Stimulated activated effector memory CD8-positive, alpha-beta T cell treated with anti-CD3 and anti-CD28 coated beads, Interleukin-12 subunit alpha, Interleukin-12 subunit beta, amount 100 ng/mL, for 72 hours (primary cell): Measurements from ENCODE around the gene UBE2QL1.

Experiments
- ATAC-seq: fragments of 150-1000 bp; cut with Tn5 transposase; 2 replicates; pipeline ENCODE4 v1.10.0; 2021
- DNase-seq, 2 donors: peaks; one replicate each; pipeline ENCODE4 v3.0.0; 2021 to 2022; ENCODE audit warnings: low spot score in 2 of 2
- H3K27ac Mint-ChIP-seq: one replicate; pipeline ENCODE4 v1.8.0; 2022; ENCODE audit warnings: mild to moderate bottlenecking, mixed read lengths
- H3K36me3 Mint-ChIP-seq: one replicate; pipeline ENCODE4 v1.8.0; 2022; ENCODE audit warnings: mild to moderate bottlenecking, mixed read lengths
- H3K4me1 Mint-ChIP-seq: one replicate; pipeline ENCODE4 v1.8.0; 2022; ENCODE audit warnings: mixed read lengths
- H3K4me3 Mint-ChIP-seq: one replicate; pipeline ENCODE4 v1.8.0; 2022; ENCODE audit warnings: mild to moderate bottlenecking, mixed read lengths
- H3K9me3 Mint-ChIP-seq: one replicate; pipeline ENCODE4 v1.8.0; 2022; ENCODE audit warnings: mixed read lengths

Gene UBE2QL1

GRCh38 chr5:6442333-6442732 lies 6.3 kb upstream of the UBE2QL1 start:
- no peak for DNase-seq
- no peak for ATAC-seq
- no peaks in the 10 kb centered on the region for H3K9me3 Mint-ChIP-seq
- no peak overlapping the region for H3K27ac Mint-ChIP-seq
- no peaks in the 10 kb centered on the region for H3K36me3 Mint-ChIP-seq
- no peak overlapping the region for H3K4me3 Mint-ChIP-seq
- H3K4me1 Mint-ChIP-seq: no peaks in the 10 kb centered on the region

- Mint-ChIP-seq H3K4me3 (no peak overlapping the region), H3K36me3 (no peaks in the 10 kb centered on the region), H3K27ac (no peak overlapping the region), H3K9me3 (no peaks in the 10 kb centered on the region), H3K4me1 (no peaks in the 10 kb centered on the region)
- ATAC-seq (no peak), DNase-seq (no peak)
These were observed 5.3 kb upstream of the UBE2QL1 start for GRCh38 chr5:6443326-6443725.

- ATAC-seq: no peak
- no peaks in the 10 kb centered on the region for H3K9me3 Mint-ChIP-seq
- H3K36me3 Mint-ChIP-seq: no peaks in the 10 kb centered on the region
These were observed 2.6 kb upstream of the UBE2QL1 start for GRCh38 chr5:6446042-6446441.

DNA sequence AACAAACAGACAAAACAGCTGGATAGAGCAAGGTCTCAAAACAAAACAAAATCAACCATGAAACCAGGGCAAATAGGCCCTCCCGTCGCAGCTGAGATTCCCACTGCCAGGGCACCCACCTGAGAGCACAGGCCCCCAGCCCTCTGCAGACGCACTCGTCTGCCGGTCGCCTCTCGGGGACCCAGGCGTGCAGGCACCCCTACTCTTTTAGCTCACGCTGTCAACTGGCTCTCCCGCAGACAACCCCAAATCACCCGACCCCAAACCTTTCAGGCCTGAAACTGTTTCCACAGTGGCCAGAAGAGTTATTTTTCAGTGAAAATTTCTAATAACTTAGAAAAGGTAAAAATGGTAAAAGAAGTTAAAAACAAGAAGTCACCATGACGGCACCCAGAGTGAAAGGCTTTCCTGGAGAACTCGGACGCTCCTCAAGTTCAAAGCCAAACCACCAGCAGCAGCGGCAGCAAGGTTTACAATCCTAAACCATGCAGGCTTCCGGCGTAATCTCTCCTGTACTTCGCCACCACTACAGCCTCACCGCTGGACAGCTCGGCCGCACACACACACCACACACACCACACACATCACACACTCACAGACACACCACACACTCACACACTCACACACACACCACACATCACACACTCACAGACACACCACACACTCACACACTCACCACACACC lies 1.9 kb upstream of the UBE2QL1 start:
- Mint-ChIP-seq H3K4me3 (no peak overlapping the region), H3K9me3 (no peaks in the 10 kb centered on the region)

More at GRCh38 chr5:6446042-6446441, 2.6 kb upstream of the UBE2QL1 start:
- no peak overlapping the region for H3K27ac Mint-ChIP-seq
- no peak for DNase-seq
- peaks cover 15% of the 10 kb centered on the region for H3K4me1 Mint-ChIP-seq
- H3K4me3 Mint-ChIP-seq: no peak overlapping the region

GRCh38 chr5:6447384-6448140 lies 1.1 kb upstream of the UBE2QL1 start:
- no peaks in the 10 kb centered on the region for H3K9me3 Mint-ChIP-seq
- DNase-seq (no peak), ATAC-seq (no peak)
- H3K27ac Mint-ChIP-seq: no peak overlapping the region
- H3K4me3 Mint-ChIP-seq: no peak overlapping the region
- peaks cover 15% of the 10 kb centered on the region for H3K4me1 Mint-ChIP-seq
- H3K36me3 Mint-ChIP-seq: no peaks in the 10 kb centered on the region

More for the DNA sequence above, 1.9 kb upstream of the UBE2QL1 start:
- Mint-ChIP-seq H3K36me3 (no peaks in the 10 kb centered on the region), H3K27ac (no peak overlapping the region), H3K4me1 (peaks cover 15% of the 10 kb centered on the region)
- DNase-seq (no peak), ATAC-seq (no peak)

DNA sequence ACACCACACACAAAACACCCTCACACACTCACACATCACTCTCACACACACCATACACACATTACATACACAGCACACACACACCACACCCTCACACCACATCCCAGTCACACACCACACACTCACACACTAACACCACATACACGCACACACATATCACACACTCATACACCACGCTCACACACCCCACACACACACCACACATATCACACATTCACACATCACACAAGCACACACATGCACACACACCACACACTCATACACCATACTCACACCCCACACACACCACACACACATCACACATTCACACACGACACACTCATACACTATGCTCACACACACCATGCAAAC lies 543 bp upstream of the UBE2QL1 start:
- ATAC-seq (no peak), DNase-seq (no peak)
- H3K36me3 Mint-ChIP-seq: no peaks in the 10 kb centered on the region
- peaks cover 15% of the 10 kb centered on the region for H3K4me1 Mint-ChIP-seq
- H3K27ac Mint-ChIP-seq: no peak overlapping the region
- H3K4me3 Mint-ChIP-seq: no peak overlapping the region
- H3K9me3 Mint-ChIP-seq: no peaks in the 10 kb centered on the region

GRCh38 chr5:6449465-6450158 lies 953 bp downstream of the UBE2QL1 start:
- Mint-ChIP-seq H3K4me1 (peaks cover 15% of the 10 kb centered on the region), H3K36me3 (no peaks in the 10 kb centered on the region), H3K27ac (no peak overlapping the region), H3K4me3 (no peak overlapping the region), H3K9me3 (no peaks in the 10 kb centered on the region)
- no peak for ATAC-seq
- no peak for DNase-seq

DNA sequence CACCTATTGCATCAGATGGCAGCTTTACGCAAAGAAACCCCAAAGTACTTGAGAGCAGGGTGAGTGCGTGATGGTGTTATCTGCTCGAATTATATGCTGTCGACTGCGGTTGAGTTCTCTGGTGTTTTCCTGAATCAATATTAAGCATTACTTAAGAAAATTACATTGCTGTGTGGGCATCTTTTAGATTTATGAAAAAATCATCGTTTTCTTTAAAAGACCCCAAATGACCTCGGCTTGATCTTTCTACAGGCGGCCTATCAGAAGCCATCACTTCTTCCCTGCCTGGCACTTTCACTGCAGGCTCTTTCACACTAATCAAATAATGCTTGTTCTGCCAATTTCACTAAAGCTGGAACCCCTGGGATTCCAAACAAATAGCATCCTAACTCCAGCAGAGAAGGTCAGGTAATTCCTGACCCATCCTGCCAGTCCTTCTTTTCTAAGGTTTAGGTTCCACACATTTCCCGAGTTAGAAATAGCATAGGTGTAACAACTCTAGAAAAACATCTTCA lies 1.7 kb downstream of the UBE2QL1 start:
- H3K4me3 Mint-ChIP-seq: no peak overlapping the region
- ATAC-seq (no peak), DNase-seq (no peak)
- no peaks in the 10 kb centered on the region for H3K36me3 Mint-ChIP-seq
- H3K4me1 Mint-ChIP-seq: peaks cover 15% of the 10 kb centered on the region
- no peak overlapping the region for H3K27ac Mint-ChIP-seq
- H3K9me3 Mint-ChIP-seq: no peaks in the 10 kb centered on the region

DNA sequence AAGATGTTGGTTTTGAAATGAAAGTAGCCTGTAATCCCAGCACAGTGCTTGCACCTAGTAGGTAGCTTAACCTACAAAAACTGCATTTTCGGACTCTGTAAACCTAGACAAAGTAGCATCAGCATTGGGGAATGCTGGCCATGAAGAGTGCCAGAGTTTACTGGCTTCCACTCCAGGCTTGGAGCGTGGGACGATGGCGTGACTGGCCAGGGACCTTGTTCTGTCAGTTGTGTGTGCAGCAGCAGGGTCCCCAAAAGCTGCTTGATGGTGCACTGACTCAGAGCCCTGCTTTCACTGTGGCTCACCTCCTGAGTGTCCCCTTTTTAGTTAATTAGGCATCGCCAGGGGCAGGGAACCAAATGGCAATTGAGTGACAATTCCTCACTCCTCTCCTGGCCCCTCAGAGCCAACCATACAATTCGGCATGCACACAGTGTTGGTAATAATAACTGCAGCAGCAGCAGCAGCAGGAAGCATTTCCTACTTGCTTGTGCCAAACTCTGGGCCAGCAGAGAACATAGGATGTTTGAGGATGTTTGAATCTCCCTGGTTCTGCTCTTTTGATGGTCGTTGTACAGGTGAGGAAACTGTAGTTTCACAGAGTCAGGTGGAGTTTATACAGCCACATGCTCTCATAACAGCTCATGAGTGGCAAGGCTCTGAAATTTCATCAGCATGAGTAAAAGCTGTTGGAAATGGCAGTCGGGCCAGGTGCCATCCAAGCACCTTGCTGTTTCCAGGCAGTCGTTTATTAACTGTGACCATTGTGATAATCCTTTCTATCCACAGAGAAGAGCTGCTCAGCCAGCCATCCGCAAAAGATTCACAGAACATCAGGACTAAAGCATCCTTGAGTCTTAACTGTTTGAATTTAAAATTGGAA lies 4.2 kb downstream of the UBE2QL1 start:
- Mint-ChIP-seq H3K4me3 (no peak overlapping the region), H3K9me3 (no peaks in the 10 kb centered on the region), H3K4me1 (peaks cover 15% of the 10 kb centered on the region), H3K36me3 (no peaks in the 10 kb centered on the region), H3K27ac (no peak overlapping the region)
- no peak for DNase-seq
- ATAC-seq: no peak

- DNase-seq (no peak), ATAC-seq (no peak)
- Mint-ChIP-seq H3K4me3 (no peak overlapping the region), H3K4me1 (peaks cover 11% of the 10 kb centered on the region), H3K9me3 (no peaks in the 10 kb centered on the region), H3K36me3 (no peaks in the 10 kb centered on the region), H3K27ac (no peak overlapping the region)
These were observed 5.4 kb downstream of the UBE2QL1 start for GRCh38 chr5:6453937-6454560.

DNA sequence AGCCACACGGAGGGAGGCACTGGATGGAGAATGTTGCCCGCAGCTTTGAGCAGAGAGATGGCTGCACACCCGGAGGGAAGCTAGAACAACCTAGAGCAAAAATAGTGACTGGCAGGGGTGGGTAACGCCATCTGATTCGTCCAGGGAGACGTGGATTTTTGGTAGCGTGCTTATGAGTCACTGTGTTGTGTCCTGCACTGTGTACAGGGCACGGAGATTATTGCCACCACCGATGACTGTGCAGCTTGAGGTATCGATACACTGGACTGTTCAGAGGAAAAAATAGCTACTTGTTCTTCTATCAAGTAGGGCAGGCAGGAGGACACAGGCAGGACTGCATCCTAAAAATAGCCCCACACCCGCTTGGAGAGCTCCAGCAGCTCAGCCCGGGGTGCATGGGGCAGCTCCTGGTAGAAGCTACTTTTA lies 6.0 kb downstream of the UBE2QL1 start:
- no peak overlapping the region for H3K27ac Mint-ChIP-seq
- H3K4me3 Mint-ChIP-seq: no peak overlapping the region
- H3K4me1 Mint-ChIP-seq: peaks cover 5% of the 10 kb centered on the region
- DNase-seq (no peak), ATAC-seq (no peak)
- H3K9me3 Mint-ChIP-seq: no peaks in the 10 kb centered on the region
- H3K36me3 Mint-ChIP-seq: no peaks in the 10 kb centered on the region

DNA sequence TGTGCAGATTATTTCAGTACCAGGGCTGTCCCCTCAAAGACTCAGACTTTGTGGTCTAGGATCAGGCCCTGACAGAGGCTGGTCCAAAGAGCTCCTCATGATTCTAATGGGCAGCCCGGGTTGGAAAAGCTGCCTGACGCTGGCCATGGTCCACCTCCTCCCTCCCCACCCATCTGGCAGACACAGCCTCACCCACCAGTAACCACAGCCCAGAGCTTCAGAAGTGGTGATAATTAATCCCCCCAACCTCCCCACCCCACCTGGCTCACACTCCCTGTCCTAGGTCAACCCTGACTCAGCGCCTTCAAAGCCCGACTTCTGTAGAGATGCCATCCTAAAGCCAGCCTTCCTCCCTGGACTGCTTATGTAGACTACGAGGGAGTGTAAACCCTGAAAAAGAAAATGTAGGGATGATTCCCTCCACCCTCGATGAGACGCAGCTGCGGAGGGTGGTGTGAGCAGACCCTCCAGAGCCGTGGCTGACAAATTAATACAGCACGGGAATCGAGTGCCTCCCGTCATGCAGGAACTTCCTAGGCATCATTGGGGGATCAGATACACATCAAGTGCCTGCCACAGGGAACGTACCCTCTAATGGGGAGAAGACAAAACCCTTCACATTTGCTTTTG lies 7.0 kb downstream of the UBE2QL1 start:
- DNase-seq: no peak
- no peaks in the 10 kb centered on the region for H3K36me3 Mint-ChIP-seq
- no peak for ATAC-seq
- no peaks in the 10 kb centered on the region for H3K4me1 Mint-ChIP-seq
- no peak overlapping the region for H3K27ac Mint-ChIP-seq
- no peak overlapping the region for H3K4me3 Mint-ChIP-seq
- no peaks in the 10 kb centered on the region for H3K9me3 Mint-ChIP-seq

- Mint-ChIP-seq H3K4me3 (no peak overlapping the region), H3K27ac (no peak overlapping the region), H3K4me1 (no peaks in the 10 kb centered on the region), H3K9me3 (no peaks in the 10 kb centered on the region), H3K36me3 (no peaks in the 10 kb centered on the region)
- no peak for DNase-seq
- ATAC-seq: no peak
These were observed 8.2 kb downstream of the UBE2QL1 start for GRCh38 chr5:6456766-6457370.

- Mint-ChIP-seq H3K27ac (no peak overlapping the region), H3K9me3 (no peaks in the 10 kb centered on the region)
These were observed 8.9 kb downstream of the UBE2QL1 start for GRCh38 chr5:6457592-6457991.

More at GRCh38 chr5:6457592-6457991, 8.9 kb downstream of the UBE2QL1 start:
- Mint-ChIP-seq H3K4me1 (no peaks in the 10 kb centered on the region), H3K4me3 (no peak overlapping the region), H3K36me3 (no peaks in the 10 kb centered on the region)
- ATAC-seq: no peak
- DNase-seq: no peak
